Measurements from ENCODE around the gene LTO1. TPM values are rescaled to one million over a fixed set of nuclear protein-coding genes. Genes with fewer than 3 reads are reported as not detected.

The LTO1 gene
- total RNA-seq, 1 experiment from 2014 or later = 36.7 TPM

DNA sequence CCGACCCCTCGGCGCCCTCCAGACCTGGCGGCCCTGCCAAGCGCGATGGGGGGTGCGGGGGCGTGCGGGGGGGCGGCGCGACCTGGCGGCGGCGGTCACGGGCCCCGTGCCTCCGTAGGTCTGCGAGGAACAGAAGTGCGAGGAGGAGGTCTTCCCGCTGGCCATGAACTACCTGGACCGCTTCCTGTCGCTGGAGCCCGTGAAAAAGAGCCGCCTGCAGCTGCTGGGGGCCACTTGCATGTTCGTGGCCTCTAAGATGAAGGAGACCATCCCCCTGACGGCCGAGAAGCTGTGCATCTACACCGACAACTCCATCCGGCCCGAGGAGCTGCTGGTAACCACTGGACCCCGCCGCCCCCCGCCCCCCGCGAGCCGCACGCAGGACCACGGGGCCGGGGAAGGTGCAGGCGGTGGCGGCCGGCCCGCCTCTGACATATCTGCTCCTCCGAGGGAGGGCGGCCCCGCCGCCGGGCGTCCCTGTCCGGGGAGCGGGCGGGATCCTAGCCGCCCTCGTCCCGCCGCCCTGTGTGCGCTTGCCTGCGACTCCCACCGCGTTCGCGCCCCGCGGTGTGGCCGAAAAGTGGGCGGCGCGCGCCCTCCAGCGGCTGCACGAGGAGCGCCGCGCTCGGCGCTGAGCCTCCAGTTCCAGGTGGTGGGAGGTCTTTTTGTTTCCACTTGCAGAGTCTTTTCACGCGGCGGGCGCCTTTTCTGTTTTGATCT is 32.1 kb downstream of the LTO1 start:
- peaks cover 98% of the 10 kb centered on the region for H3K36me3 Mint-ChIP-seq (ENCODE audit: insufficient read depth, unreplicated experiment)
- TF ChIP-seq, protein P1, sequence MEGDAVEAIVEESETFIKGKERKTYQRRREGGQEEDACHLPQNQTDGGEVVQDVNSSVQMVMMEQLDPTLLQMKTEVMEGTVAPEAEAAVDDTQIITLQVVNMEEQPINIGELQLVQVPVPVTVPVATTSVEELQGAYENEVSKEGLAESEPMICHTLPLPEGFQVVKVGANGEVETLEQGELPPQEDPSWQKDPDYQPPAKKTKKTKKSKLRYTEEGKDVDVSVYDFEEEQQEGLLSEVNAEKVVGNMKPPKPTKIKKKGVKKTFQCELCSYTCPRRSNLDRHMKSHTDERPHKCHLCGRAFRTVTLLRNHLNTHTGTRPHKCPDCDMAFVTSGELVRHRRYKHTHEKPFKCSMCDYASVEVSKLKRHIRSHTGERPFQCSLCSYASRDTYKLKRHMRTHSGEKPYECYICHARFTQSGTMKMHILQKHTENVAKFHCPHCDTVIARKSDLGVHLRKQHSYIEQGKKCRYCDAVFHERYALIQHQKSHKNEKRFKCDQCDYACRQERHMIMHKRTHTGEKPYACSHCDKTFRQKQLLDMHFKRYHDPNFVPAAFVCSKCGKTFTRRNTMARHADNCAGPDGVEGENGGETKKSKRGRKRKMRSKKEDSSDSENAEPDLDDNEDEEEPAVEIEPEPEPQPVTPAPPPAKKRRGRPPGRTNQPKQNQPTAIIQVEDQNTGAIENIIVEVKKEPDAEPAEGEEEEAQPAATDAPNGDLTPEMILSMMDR (IDR thresholded peaks at IDR 0.05; ENCODE audit: unreplicated experiment) = peak; percentile 92
- DNase-seq = peak; percentile 84
- intact Hi-C loops (cut with micrococcal nuclease; ENCODE audit: unreplicated experiment) = loop anchor here (1.0 to 5.0 kb wide), 3 partner anchors 146 to 542 kb away; no protein-coding TSS in a partner anchor
- H3K4me1 Mint-ChIP-seq (ENCODE audit: low read depth, unreplicated experiment) = peaks cover 8% of the 10 kb centered on the region
- H3K27ac Mint-ChIP-seq (ENCODE audit: unreplicated experiment) = peak overlapping the region; percentile 89
- no TSS peak for BruUV-seq (replicated peaks)
- no peaks in the 10 kb centered on the region for H3K9me3 Mint-ChIP-seq (ENCODE audit: low read depth, unreplicated experiment)
- peak overlapping the region; percentile 88 for H3K4me3 Mint-ChIP-seq (ENCODE audit: low read depth, unreplicated experiment)
- CTCF ChIA-PET = interaction anchor here (0.6 to 2.5 kb wide), 3 partner anchors 512 to 653 kb away, joined by 3 to 23 read pairs (median 5); no protein-coding TSS in a partner anchor
- H3K27me3 Mint-ChIP-seq (ENCODE audit: unreplicated experiment) = no peaks in the 10 kb centered on the region

DNA sequence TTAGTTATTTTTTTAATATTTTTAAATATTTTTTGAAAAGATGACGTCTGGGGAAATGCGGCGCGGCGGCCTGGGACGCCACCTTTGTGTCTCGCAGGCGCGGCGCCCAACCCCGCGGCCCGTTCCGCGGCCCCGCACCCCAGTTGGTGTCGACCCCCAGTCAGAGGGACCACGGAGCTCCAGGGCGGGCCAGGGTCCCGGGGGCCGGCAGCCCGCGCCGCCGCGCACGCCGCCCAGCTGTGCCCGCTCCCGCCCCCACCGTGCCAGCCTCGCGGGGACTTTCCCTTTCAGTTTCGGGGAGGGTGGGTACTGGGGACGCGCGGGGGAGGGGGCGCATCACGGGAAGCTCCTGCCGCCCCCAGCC is 32.6 kb downstream of the LTO1 start:
- no peak for DNase-seq
- H3K9me3 Mint-ChIP-seq (ENCODE audit: low read depth, unreplicated experiment) = no peaks in the 10 kb centered on the region
- no peak overlapping the region for H3K27ac Mint-ChIP-seq (ENCODE audit: unreplicated experiment)
- CTCF ChIA-PET = interaction anchor here (2.5 kb wide), 1 partner anchor 541 kb away, joined by 23 read pairs; no protein-coding TSS in a partner anchor
- intact Hi-C loops (cut with micrococcal nuclease; ENCODE audit: unreplicated experiment) = loop anchor here (5.0 kb wide), 2 partner anchors 145 to 200 kb away; no protein-coding TSS in a partner anchor
- no TSS peak for BruUV-seq (replicated peaks)
- peaks cover 8% of the 10 kb centered on the region for H3K4me1 Mint-ChIP-seq (ENCODE audit: low read depth, unreplicated experiment)
- TF ChIP-seq, protein P1 (IDR thresholded peaks at IDR 0.05; ENCODE audit: unreplicated experiment) = no peak
- peak overlapping the region; percentile 88 for H3K4me3 Mint-ChIP-seq (ENCODE audit: low read depth, unreplicated experiment)
- H3K36me3 Mint-ChIP-seq (ENCODE audit: insufficient read depth, unreplicated experiment) = peaks cover 98% of the 10 kb centered on the region
- no peaks in the 10 kb centered on the region for H3K27me3 Mint-ChIP-seq (ENCODE audit: unreplicated experiment)

DNA sequence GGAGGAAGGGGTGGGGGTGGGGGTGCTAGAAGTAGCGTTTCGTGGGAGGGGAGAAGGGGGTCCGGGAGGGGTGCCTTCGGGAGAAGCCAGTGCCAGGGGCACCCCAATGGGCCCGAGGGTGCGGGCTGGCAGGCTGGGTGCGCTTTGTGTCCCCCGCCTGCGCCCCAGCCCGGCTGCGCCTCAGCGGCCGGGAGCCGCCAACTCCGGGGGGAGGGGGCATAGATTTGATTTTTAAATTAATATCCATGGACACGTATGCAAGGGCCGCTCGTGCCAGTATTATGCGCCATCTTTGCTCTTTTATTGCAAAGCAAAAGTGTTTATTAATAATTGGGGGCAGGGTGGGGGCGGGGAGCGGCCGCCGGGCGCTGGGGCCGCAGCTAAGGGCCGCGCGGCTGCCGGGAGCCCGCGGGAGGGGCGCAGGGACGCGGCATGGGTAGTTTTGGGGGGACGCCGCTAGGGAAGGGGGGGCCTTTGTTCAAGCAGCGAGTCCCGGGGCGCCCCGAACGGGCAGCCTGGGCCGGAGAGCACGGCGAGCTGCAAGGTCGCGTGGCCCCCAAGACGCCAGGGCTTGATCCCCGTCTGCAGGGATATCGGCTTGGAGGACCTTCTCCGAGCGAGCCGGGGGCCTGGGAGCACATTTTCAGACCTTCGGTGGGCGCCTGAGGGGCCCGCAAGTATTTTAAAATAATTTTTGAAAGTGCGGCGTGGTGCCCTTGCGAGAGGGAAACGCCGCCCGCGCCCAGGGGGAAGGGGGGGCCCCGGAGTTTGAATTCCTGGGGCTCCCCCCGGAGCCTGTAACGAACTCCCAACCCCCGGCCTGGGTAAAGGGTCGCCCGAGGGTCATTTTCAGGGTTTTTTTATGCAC is 33.2 kb downstream of the LTO1 start:
- CTCF ChIA-PET = interaction anchor here (2.5 kb wide), 1 partner anchor 541 kb away, joined by 23 read pairs; no protein-coding TSS in a partner anchor
- no peak for DNase-seq
- peaks cover 8% of the 10 kb centered on the region for H3K4me1 Mint-ChIP-seq (ENCODE audit: low read depth, unreplicated experiment)
- H3K4me3 Mint-ChIP-seq (ENCODE audit: low read depth, unreplicated experiment) = peak overlapping the region; percentile 88
- H3K27ac Mint-ChIP-seq (ENCODE audit: unreplicated experiment) = peak overlapping the region; percentile 96
- intact Hi-C loops (cut with micrococcal nuclease; ENCODE audit: unreplicated experiment) = loop anchor here (1.0 to 5.0 kb wide), 3 partner anchors 145 to 341 kb away; no protein-coding TSS in a partner anchor
- H3K9me3 Mint-ChIP-seq (ENCODE audit: low read depth, unreplicated experiment) = no peaks in the 10 kb centered on the region
- TF ChIP-seq, protein P1 (IDR thresholded peaks at IDR 0.05; ENCODE audit: unreplicated experiment) = no peak
- BruUV-seq (replicated peaks) = TSS peak; percentile 25
- no peaks in the 10 kb centered on the region for H3K27me3 Mint-ChIP-seq (ENCODE audit: unreplicated experiment)
- H3K36me3 Mint-ChIP-seq (ENCODE audit: insufficient read depth, unreplicated experiment) = peaks cover 94% of the 10 kb centered on the region

DNA sequence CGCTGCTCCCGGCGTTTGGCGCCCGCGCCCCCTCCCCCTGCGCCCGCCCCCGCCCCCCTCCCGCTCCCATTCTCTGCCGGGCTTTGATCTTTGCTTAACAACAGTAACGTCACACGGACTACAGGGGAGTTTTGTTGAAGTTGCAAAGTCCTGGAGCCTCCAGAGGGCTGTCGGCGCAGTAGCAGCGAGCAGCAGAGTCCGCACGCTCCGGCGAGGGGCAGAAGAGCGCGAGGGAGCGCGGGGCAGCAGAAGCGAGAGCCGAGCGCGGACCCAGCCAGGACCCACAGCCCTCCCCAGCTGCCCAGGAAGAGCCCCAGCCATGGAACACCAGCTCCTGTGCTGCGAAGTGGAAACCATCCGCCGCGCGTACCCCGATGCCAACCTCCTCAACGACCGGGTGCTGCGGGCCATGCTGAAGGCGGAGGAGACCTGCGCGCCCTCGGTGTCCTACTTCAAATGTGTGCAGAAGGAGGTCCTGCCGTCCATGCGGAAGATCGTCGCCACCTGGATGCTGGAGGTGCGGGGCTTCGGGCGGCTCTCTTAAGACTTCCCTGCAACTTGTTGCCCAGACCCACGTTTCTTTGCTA is 34.1 kb downstream of the LTO1 start, which contains the start of gene CCND1:
CCND1 (plus strand) TSS at position 162 of the 587 bp plus-strand sequence; CDS start at position 320, 158 bp downstream.
- Mint-ChIP-seq H3K27me3 (ENCODE audit: unreplicated experiment) (no peaks in the 10 kb centered on the region), H3K36me3 (ENCODE audit: insufficient read depth, unreplicated experiment) (peaks cover 86% of the 10 kb centered on the region), H3K4me1 (ENCODE audit: low read depth, unreplicated experiment) (peaks cover 8% of the 10 kb centered on the region), H3K4me3 (ENCODE audit: low read depth, unreplicated experiment) (peak within 1 kb of the TSS; percentile 88), H3K9me3 (ENCODE audit: low read depth, unreplicated experiment) (no peaks in the 10 kb centered on the region), H3K27ac (ENCODE audit: unreplicated experiment) (peak within 1 kb of the TSS; percentile 96)
- TF ChIP-seq, protein P1 (IDR thresholded peaks at IDR 0.05; ENCODE audit: unreplicated experiment) = peak; percentile 8
- intact Hi-C loops (cut with micrococcal nuclease; ENCODE audit: unreplicated experiment) = loop anchor here (1.0 to 5.0 kb wide), 4 partner anchors 144 to 344 kb away; no protein-coding TSS in a partner anchor
- DNase-seq = peak; percentile 85
- CTCF ChIA-PET = no interaction called here
- BruUV-seq (replicated peaks) = TSS peak; percentile 76
